Measurements from ENCODE around the gene ABCC6.
"Not testable (repeated sequence)": the region's sequence is repeated elsewhere in the genome, so short reads cannot be mapped to it uniquely, and the experiment has no call there.

DNA sequence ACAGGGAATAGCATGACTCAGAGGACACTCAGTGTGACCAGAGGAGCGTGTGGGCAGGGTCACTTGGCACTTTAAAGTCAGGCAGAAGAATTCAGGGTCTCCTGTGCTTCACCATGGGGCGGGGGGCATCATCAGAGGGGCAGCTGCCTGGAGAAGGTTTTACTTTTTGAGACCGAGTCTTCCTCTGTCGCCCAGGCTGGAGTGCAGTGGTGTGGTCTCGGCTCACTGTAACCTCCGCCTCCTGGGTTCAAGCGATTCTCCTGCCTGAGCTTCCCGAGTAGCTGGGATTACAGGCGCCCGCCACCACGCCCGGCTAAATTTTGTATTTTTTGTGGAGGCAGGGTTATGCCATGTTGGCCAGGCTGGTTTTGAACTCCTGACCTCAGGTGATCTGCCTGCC lies 32.3 kb downstream of the ABCC6 start:
- TF ChIP-seq, protein P1, sequence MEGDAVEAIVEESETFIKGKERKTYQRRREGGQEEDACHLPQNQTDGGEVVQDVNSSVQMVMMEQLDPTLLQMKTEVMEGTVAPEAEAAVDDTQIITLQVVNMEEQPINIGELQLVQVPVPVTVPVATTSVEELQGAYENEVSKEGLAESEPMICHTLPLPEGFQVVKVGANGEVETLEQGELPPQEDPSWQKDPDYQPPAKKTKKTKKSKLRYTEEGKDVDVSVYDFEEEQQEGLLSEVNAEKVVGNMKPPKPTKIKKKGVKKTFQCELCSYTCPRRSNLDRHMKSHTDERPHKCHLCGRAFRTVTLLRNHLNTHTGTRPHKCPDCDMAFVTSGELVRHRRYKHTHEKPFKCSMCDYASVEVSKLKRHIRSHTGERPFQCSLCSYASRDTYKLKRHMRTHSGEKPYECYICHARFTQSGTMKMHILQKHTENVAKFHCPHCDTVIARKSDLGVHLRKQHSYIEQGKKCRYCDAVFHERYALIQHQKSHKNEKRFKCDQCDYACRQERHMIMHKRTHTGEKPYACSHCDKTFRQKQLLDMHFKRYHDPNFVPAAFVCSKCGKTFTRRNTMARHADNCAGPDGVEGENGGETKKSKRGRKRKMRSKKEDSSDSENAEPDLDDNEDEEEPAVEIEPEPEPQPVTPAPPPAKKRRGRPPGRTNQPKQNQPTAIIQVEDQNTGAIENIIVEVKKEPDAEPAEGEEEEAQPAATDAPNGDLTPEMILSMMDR (conservative IDR thresholded peaks at IDR 0.05; ENCODE audit: low read depth, low read length): not testable (repeated sequence)
- not testable (repeated sequence) for TF ChIP-seq EZH2phosphoT487 (IDR thresholded peaks at IDR 0.05; ENCODE audit: borderline replicate concordance, low read length)

Data from PC-3 (cell line).